Measurements from ENCODE around the gene HSH2D. TPM values are rescaled to one million over a fixed set of nuclear protein-coding genes. Genes with fewer than 3 reads are reported as not detected.

HSH2D gene
- total and polyA plus RNA-seq, 2 of the 13 experiments (the other 11 are each of a cell fraction or from before 2014, with no cell fraction given) = 0.69 to 3.2 TPM

DNA sequence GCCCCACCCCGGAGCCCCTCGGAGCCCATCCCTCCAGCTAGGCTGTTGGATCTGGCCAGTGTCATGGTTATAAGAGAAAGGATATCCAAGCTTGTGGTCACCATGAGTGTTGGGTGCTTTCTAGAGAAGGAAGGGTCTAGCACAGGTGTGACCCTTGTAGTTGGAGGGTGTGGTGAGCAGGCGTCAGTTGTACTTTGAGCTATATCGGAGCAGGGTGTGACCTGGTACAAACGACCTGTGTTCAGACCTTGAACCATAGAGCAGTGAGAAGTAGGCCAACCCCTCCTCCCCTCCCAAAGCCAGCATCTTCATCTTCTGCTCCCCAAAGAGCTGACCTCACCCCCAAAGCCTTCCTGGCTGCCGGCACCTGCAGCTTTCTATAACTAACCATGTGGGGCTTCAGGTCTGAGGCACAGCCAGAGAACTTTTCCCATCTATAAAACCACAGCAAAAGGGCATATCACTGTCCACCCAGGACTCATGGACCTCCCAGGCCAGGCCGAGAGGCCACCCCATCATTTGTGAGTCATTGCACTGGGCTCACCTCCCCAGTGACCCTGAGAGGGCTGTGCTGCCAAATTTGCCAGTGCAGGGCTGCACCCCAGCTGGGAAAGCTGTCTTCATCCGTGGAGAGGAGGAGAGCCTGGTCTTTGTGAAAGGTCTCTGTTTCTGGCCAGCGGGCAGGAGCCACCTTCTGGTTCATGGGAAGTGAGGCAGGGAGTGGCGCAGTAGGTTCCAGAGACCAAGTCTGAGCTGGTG, 17.6 kb upstream of the HSH2D start (continued):
- no peak for TF ChIP-seq ZNF281 (CRISPR knock-in tag; IDR thresholded peaks at IDR 0.05; ENCODE audit: borderline replicate concordance)
- no peak for TF ChIP-seq TCF7 (IDR thresholded peaks at IDR 0.05; ENCODE audit: low read depth)
- TF ChIP-seq, protein P1, sequence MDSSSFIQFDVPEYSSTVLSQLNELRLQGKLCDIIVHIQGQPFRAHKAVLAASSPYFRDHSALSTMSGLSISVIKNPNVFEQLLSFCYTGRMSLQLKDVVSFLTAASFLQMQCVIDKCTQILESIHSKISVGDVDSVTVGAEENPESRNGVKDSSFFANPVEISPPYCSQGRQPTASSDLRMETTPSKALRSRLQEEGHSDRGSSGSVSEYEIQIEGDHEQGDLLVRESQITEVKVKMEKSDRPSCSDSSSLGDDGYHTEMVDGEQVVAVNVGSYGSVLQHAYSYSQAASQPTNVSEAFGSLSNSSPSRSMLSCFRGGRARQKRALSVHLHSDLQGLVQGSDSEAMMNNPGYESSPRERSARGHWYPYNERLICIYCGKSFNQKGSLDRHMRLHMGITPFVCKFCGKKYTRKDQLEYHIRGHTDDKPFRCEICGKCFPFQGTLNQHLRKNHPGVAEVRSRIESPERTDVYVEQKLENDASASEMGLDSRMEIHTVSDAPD (CRISPR knock-in tag; IDR thresholded peaks at IDR 0.05) = no peak
- no peak for TF ChIP-seq BCLAF1 (IDR thresholded peaks at IDR 0.05)
- no peak for TF ChIP-seq ISX (CRISPR knock-in tag; conservative IDR thresholded peaks at IDR 0.05)
